Right lung (tissue), 5 donors: Measurements from ENCODE around the gene MAPT. TPM values are rescaled to one million over a fixed set of nuclear protein-coding genes. Genes with fewer than 3 reads are reported as not detected.

Source experiments
- DNase-seq, 2 donors: peaks; one replicate each; pipeline ENCODE4 v3.0.0-alpha.2; 2013
- polyA plus RNA-seq, 5 donors: library from polyadenylated mRNA; unstranded; fragments of 120-200 nt; gene quantifications; one replicate each; pipeline versions ENCODE4 v1.2.1 to v1.2.3, GENCODE V29; 2013; ENCODE audit warnings: inconsistent platforms in 1 of 5, low replicate concordance in 1 of 5; ENCODE audit not compliant: insufficient read length in 5 of 5, insufficient read depth in 1 of 5

The MAPT gene
- polyA plus RNA-seq, 5 donors, result 4.6 to 7.1 (median 4.7) TPM

GRCh38 chr17:46049656-46050055, 155.3 kb downstream of the MAPT start:
- DNase-seq, result no peak

GRCh38 chr17:46053911-46054534, 159.7 kb downstream of the MAPT start:
- no peak for DNase-seq

- DNase-seq, result no peak
Measured at GRCh38 chr17:46056800-46057304, 162.5 kb downstream of the MAPT start.

GRCh38 chr17:46057366-46057765, 163.0 kb downstream of the MAPT start:
- DNase-seq, result no peak

GRCh38 chr17:46059486-46059885, 165.1 kb downstream of the MAPT start:
- DNase-seq, result no peak

GRCh38 chr17:46060461-46060860, 166.1 kb downstream of the MAPT start:
- DNase-seq, result no peak

GRCh38 chr17:46061435-46061834, 167.1 kb downstream of the MAPT start:
- DNase-seq, result no peak

- DNase-seq, result no peak
Measured at GRCh38 chr17:46063241-46063640, 168.9 kb downstream of the MAPT start.

- DNase-seq, result no peak
Measured at GRCh38 chr17:46064460-46064859, 170.1 kb downstream of the MAPT start.

GRCh38 chr17:46071796-46072195, 177.4 kb downstream of the MAPT start:
- DNase-seq, result no peak

GRCh38 chr17:46072998-46073397, 178.6 kb downstream of the MAPT start:
- DNase-seq, result no peak

GRCh38 chr17:46074540-46074939, 180.2 kb downstream of the MAPT start:
- no peak for DNase-seq

Other genes with a start within 250 kb of the MAPT start
- gene CRHR1, start 110.2 kb upstream of the MAPT start, polyA plus RNA-seq, result under 1 TPM in 1 of 5 donors, not detected in 4; 0.17 TPM
- not detected for gene SPPL2C, start 49.7 kb upstream of the MAPT start, polyA plus RNA-seq
- gene STH, start 104.7 kb downstream of the MAPT start, polyA plus RNA-seq, result under 1 TPM in 1 of 5 donors, not detected in 4; 0.42 TPM